HG03575 (cell line): ENCODE measurements around the gene TNFSF10.
"Not testable (repeated sequence)": the region's sequence is repeated elsewhere in the genome, so short reads cannot be mapped to it uniquely, and the experiment has no call there.

Experiments used
- ATAC-seq: cut with Tn5 transposase; IDR thresholded peaks from one replicate; pipeline ENCODE4 v1.9.1; 2021; ENCODE audit not compliant: unreplicated experiment, insufficient number of reproducible peaks, low FRiP score; ENCODE audit errors: extremely low read depth

TNFSF10 gene

DNA sequence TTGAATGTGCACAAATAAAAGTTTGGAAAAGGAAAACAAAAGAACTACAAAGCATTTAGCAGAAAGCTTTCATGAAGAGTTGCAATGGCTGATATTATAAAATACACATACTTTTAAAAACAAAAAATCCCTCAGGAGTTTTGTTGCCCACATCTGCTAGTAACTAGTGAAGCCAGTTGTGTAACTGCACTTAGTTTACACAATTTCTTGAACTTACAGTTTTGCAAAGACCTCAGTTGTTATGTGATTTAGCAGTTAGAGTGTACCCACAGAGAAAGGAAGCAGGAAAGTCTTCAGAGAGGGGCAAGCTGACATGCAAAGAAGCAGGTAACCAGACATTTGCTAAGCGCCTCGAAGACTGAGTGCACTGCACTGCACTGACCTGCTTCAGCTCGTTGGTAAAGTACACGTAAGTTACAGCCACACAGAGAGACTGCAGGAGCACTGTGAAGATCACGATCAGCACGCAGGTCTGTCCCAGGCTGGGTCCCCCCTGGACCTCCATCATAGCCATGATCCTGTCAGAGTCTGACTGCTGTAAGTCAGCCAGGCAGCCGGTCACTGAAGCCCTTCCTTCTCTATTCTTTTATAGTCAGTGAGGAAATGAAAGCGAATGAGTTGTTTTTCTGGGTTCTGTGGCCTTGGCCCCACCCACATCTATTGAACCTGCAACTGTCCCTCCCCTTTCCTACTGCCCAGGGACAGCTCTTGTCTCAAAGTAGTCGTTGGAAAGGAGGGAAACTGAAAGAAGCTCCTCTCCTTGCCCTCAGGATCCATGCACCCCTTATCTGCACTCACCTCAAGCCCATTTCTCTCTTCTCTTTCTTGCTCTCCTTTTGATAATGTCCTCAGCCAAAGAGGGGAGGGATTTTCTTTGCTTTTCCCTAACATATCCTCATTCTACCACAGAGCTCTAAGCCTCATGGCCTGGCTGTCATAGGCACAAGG, at the start of gene TNFSF10:
Gene TNFSF10 (minus strand): TSS at position 560 of the 948 bp plus-strand sequence. CDS start 46 bp downstream, at position 514.
- ATAC-seq, result peak; percentile 71

DNA sequence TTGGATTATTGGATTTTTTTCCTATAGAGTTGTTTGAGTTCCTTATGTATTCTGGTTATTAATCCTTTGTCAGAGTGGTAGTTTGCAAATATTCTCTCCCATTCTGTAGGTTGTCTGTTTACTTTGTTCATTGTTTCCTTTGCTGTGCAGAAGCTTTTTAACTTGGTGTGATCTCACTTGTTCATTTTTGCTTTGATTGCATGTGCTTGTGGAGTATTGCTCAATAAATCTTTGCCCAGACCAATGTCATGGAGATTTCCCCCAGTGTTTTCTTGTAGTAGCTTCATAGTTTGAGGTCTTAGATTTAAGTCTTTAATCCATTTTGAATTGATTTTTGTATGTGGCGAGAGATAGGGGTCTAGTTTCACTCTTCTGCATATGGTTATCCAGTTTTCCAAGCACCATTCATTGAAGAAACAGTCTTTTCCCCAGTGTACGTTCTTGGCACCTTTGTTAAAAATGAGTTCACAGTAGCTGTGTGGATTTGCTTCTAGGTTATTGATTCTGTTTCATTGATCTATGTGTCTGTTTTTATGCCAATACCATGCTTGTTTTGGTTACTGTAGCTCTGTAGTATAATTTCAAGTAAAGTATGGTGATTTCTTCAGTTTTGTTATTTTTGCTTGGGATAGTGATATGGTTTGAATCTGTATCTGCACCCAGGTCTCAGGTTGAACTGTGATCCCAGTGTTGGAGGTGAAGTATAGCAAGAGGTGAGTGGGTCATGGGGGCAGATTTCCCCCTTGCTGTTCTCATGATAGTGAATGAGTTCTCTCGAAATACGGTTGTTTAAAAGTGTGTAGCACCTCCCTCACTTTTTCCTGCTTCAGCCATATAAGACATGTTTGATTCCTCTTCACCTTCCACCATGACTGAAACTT, 46.1 kb upstream of the TNFSF10 start:
- ATAC-seq, result no peak

DNA sequence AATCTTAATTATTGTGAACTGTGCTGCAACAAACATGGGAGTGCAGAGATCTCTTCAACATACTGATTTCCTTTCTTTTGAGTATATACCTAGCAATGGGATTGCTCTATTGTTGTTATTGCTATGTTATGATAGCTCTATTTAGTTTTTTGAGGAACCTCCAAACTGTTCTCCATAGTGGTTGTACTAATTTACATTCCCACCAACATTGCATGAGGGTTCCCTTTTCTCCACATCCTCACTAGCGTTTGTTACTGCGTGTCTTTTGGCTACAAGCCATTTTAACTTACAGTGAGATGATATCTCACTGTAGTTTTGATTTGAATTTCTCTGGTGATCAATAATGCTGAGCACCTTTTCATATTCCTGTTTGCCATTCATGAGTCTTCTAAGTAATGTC, 45.5 kb upstream of the TNFSF10 start:
- ATAC-seq, result no peak

DNA sequence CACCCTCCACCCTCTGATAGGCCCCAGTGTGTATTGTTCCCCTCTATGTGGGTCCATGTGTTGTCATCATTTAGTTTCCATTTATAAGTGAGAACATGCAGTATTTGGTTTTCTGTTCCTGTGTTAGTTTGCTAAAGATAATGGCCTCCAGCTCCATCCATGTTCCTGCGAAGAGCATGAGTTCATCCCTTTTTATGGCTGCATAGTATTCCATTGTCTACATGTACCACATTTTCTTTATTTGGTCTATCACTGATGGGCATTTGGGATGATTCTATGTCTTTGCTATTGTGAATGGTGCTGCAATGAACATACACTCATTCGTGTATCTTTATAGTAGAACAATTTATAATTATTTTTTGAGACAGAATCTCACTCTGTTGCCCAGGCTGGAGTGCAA, 43.6 kb upstream of the TNFSF10 start:
- ATAC-seq, result not testable (repeated sequence)

DNA sequence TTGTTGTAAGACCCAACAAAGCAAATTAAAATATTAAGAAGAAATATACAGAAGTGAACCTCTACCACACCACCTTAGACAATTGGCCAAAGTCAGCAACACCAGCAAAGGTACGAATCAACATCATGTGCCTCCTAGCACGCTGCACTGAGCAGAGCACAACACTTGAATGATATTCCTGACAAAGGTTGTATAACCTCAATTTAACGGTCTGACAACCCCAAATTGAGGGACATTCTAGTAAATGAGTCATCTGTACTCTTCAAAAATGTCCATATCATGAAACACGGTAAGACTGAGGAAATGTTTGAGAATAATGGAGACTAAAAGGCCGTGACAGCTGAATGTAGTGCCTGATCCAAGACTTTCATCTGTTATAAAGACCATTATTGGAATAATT, 41.3 kb upstream of the TNFSF10 start:
- no peak for ATAC-seq

DNA sequence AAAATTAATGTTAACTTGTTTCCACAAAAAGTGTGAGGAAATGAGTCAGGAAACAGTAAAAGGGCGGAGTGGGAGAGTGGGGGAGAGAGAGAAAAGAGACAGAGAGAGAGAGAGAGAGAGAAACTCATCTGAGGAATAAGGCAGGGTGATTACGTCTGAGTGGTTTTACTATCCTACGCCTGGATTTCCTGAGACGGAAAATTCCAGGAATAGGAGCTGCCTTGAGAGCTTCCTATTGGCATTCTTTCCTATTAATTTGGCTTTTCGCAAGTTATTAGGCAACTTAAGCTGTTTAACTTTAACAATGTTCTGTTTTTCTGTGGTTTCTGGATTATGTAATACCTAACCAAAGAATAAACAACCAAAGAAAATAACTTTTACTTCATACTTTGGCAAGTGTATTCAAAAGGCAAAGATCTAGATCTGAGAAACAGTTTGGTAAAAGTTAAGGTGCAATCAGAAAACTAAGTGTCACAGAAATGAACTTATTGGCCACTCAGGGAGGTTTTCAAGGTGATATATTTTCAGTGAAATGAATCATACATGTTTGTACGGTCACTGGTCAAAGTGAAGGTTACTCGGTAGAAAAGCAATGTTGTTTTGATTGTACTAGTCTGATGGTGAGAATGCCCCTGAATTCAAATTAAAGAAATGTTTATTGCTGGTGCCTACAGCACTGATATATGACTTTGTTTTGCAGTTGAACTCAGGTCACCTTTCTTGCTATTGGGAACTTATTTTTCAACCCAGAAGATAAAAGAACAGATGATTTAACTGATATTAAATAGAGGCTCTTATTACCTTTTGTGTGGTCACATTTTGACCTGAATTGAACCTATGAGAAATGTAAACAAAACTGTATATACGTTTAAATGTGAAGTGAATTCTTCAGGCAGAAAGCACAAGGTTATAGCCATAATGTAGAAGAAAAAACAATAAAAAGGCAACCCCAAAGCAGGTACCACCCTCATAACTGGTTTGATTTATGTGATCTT, 39.9 kb upstream of the TNFSF10 start:
- no peak for ATAC-seq

DNA sequence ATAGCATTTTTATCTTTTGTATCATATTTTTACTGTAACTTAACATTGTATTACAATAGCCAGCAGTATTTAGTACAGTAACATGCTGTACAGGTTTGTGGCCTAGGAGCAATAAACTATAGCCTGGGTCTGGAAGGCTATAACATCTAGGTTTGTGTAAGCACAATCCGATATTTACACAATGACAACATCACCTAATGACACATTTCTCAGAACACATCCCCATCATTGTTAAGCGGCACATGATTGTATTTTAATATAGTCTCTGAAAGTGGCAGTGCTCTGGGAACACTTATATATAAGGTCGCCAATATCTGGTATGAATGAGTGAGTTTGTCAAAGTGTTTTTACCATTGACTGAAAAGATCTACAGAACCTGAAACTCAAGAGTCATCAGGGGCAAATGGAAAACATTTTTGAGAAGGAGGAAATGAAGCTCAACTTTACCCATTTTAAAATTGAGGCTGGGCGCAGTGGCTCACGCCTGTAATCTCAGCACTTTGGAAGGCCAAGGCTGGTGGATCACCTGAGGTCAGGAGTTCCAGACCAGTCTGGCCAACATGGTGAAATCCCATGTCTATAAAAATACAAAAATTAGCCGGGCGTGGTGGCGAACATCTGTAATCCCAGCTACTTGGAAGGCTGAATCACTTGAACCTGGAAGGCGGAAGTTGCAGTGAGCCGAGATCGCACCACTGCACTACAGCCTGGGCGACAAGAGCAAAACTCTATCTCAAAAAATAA, 38.8 kb upstream of the TNFSF10 start:
- ATAC-seq, result no peak

DNA sequence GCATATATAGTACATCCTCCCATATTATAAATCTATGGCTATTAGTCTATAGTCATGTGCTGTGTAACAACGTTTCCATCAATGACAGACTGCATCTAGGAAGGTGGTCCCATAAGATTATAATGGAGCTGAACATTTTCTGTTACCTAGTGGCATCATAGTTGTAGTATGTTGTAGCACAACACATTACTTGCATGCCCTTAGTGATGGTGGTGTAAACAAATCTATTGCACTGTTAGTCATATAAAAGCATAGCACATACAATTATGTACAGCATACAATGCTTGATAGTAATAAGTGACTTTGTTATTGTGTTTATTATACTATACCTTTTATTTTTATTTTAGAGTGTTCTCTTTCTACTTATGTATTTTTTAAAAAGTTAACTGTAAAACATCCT, 37.4 kb upstream of the TNFSF10 start:
- ATAC-seq, result no peak

DNA sequence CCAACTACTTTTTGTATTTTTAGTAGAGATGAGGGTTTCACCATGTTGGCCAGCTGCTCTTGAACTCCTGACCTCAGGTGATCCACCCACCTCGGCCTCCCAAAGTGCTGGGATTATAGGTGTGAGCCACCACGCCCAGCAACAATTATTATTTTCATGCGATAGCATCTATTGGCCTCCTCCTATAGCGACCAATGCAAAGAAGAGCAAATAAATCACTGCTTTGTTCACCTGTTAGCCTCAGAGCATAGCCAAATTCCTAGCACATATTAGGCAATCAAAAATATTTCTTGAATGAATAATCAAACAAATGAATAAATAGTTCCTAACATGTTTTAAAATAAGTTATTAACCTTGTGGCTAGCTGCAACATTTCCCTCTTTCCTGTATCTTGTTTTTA, 36.8 kb upstream of the TNFSF10 start:
- no peak for ATAC-seq

DNA sequence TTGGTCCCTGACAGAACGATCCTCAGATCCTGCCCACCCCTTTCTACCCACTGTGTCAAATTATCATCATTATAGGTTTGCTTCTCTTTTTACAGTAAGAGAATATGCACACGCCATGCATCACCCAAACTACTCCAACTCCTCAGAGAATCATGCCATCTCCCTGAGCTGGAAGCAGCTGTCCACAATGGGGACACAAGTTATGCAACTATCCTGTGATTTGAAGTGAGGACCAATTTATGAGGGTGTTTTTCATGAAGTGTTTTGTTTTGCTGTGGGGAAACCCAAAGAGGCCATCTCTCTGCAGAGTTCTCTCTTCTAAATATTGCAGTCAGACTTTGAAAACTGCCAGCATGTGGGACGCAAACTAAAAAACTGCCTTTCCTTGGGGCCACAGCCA, 35.8 kb upstream of the TNFSF10 start:
- ATAC-seq, result no peak

DNA sequence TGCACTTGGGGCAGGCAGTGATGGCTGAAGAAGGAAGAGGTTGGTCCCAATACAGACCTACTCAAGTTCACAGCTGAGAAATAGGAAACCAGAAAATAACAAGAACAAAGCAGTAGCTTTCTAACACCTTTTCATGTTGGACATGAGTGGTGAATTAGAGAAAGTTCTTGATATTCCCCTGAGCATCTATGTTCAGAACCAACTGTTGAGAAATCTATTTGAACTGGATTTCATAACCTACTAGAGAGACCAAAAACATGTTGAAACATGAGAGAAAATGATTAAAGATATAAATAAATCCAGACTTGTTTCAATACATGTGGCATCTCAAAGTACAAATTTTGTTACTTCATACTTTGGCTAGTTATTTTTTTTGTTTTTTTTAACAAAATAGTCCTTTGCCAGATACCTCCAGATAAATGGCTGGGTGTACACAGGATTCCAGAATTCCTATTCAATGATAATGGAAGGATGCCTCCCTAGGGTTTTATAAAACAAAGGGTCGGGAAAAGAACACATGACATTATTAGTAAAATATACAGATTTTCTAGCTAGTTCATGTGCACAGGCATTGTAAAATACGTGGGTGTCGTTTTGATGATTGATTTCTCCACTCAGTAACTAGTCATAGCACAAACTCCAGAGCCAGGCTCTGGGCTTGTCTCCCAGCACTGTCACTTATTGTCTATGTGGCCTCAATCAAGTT, 34.4 kb upstream of the TNFSF10 start:
- ATAC-seq, result no peak

DNA sequence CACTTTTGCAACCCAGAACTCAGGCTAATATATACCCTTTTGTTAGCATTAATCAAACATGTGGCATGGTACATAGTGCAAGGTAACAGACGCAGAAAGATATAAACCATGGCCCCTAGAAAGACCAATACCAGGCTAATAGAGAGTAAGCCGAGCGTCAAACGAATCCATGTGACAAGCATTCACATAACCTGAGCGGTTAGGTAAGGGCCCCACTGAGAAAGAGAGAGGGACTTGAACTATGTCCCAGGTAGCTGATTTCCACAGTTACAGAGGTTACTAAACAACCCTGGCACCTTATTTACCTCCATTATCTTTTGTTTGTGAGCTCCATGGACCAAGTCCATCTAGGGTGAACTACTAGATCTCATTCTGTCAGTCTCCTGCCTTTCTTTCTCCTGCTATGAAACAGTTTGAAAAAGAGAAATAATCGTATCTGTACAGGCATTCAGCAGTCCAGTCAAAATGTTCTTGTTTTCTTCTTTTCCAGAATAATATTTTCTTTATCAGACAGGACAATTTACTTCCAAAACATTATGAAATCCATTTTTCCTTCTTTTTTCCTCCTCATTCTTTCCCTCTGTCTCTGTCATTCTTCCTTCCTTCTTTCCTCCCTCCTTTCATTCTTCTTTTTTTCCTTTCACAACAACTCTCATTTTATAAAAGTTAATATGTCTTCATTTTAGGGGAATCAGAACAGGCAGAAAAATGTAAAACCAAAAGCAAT, 30.5 kb upstream of the TNFSF10 start:
- ATAC-seq, result no peak

DNA sequence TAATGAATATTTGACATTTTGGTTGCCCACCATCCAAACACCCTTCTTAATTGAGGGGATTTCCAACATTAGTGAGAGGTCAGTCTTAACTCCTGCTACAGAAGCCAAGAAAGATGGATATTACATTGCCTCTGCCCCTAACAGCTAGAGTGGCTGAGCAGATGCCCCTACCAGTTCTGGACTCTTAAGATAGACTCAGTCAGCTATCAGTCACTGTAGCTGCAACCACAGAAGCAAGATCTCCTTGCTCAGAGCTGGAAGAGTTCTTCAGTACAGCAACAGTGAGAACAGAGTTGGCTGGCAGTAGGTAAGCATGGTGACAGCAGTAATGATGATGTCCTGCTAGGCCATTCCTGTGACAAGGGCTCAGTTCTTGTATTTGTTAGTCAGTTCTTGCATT, 29.4 kb upstream of the TNFSF10 start:
- ATAC-seq, result no peak

DNA sequence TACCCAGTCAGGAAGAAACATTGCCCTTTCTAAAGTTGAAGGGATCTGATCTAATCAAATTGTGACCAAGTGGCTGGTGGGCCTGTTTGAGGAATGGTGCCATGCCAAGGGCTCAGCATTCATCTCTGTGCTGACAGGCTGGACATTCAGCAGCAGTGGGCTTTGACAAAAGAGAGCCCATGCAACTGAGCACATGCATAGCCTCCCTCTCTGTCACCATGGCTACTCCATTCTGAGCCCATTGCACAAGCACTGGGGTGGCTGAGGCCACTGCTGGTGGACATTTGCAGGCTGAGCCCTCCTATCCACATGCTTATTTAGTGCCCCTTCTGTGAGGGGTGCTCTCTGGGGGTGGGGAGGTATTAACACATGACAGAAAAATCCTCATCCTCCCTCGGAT, 28.6 kb upstream of the TNFSF10 start:
- no peak for ATAC-seq

DNA sequence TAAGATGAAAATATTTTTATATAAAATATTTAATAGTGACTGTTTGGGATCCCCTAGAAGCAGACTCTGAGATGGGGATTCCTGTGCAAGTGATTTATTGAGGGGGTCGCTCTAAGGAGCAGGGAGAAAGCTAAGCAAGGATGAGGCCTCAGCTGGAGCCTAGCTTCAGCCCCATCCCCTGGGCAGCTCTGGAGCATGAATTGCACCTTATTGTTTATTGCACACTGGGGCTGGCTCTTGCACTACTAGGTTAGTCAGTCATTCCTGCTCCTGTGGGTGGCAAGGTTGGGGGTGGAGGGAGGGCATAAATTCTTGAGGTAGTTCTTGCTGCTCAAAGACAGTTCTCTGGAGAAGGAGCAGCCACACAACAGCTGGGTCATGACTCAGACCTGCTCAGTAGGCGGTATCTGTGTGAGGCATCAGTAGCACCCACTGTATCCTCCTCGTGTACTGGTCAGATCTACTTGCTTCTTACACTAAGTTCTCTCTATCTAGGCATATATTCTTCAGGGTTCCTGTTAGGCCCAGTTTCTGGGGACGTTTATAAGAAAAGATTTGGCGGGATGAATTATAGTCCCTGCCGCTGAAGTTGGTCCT, 27.2 kb upstream of the TNFSF10 start:
- ATAC-seq, result no peak

DNA sequence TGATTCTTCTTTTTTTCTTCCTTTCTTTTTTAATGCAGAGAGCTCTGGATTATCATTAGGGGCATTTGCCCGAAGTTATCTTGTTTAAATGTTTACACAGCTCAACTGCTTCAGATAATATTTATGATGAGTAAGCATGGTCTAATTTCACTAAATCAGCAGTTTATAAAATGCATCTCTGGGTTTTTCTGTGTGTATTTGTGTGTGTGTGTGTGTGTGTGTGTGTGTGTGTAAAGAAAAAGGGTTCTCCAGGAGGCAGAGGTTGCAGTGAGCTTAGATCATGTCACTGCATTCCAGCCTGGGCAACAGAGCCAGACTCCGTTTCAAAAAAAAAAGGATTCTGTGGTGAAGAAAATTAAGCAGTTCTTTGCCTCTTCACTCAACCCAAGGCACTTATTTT, 25.9 kb upstream of the TNFSF10 start:
- no peak for ATAC-seq
